HG02973 (cell line): Measurements from ENCODE around the gene CCDC85C.

Source experiments
- ATAC-seq: cut with Tn5 transposase; IDR thresholded peaks from one replicate; pipeline ENCODE4 v1.9.1; 2021; ENCODE audit warnings: moderate library complexity; ENCODE audit not compliant: unreplicated experiment

The CCDC85C gene

GRCh38 chr14:99590746-99591555, 13.1 kb downstream of the CCDC85C start:
- no peak for ATAC-seq

- ATAC-seq: no peak
Measured at GRCh38 chr14:99589651-99590530, 14.1 kb downstream of the CCDC85C start.

- ATAC-seq: no peak
Measured at GRCh38 chr14:99589031-99589441, 15.0 kb downstream of the CCDC85C start.

GRCh38 chr14:99587460-99588278, 16.3 kb downstream of the CCDC85C start:
- ATAC-seq: no peak

GRCh38 chr14:99586761-99587459, 17.1 kb downstream of the CCDC85C start:
- no peak for ATAC-seq

GRCh38 chr14:99586054-99586760, 17.8 kb downstream of the CCDC85C start:
- ATAC-seq: no peak

GRCh38 chr14:99584823-99585222, 19.2 kb downstream of the CCDC85C start:
- no peak for ATAC-seq

- ATAC-seq: no peak
Measured at GRCh38 chr14:99581938-99582337, 22.1 kb downstream of the CCDC85C start.

GRCh38 chr14:99581374-99581773, 22.6 kb downstream of the CCDC85C start:
- no peak for ATAC-seq

GRCh38 chr14:99579903-99580571, 24.0 kb downstream of the CCDC85C start:
- ATAC-seq: no peak

GRCh38 chr14:99579120-99579836, 24.7 kb downstream of the CCDC85C start:
- no peak for ATAC-seq

GRCh38 chr14:99578541-99579101, 25.4 kb downstream of the CCDC85C start:
- ATAC-seq: no peak

GRCh38 chr14:99576761-99577705, 27.0 kb downstream of the CCDC85C start:
- ATAC-seq: no peak

- no peak for ATAC-seq
Measured at GRCh38 chr14:99576304-99576703, 27.7 kb downstream of the CCDC85C start.

GRCh38 chr14:99575043-99576023, 28.7 kb downstream of the CCDC85C start:
- ATAC-seq: no peak
